ENCODE measurements around the gene ATP5MK.

- TF ChIP-seq POLR2A (IDR thresholded peaks at IDR 0.05) (no peak), CTCF (IDR thresholded peaks at IDR 0.05) (no peak)
Observed at GRCh38 chr10:103355906-103356599, 40.2 kb downstream of the ATP5MK start.

Data from adrenal gland (tissue), 5 donors.